Astrocyte (in vitro differentiated cells and primary cell): ENCODE measurements around the gene ME3. TPM values are rescaled to one million over a fixed set of nuclear protein-coding genes. Genes with fewer than 3 reads are reported as not detected.
A peak's percentile ranks its signal among the peaks of the same experiment; 100 is the strongest.

ENCODE experiments used
- DNase-seq: peaks from one replicate; pipeline ENCODE4 v3.0.0-alpha.2; 2010; ENCODE audit warnings: low read depth
- FAIRE-seq: peaks from 2 replicates; lab custom pipeline; 2011; peaks lifted over from hg19 to GRCh38; lab: Jason Lieb, UNC
- H2AFZ ChIP-seq: 2 replicates; pipeline ENCODE4 v1.6.0; 2012; ENCODE audit warnings: low read depth, low read length, inconsistent platforms
- H3K27ac ChIP-seq: 2 replicates; pipeline ENCODE4 v1.5.1; 2011; ENCODE audit warnings: low read depth, low read length, inconsistent platforms
- H3K27me3 ChIP-seq: 2 replicates; pipeline ENCODE4 v1.6.0; 2011; ENCODE audit warnings: low read length, inconsistent platforms; ENCODE audit not compliant: insufficient read depth
- H3K36me3 ChIP-seq: 2 replicates; pipeline ENCODE4 v1.5.1; 2011; ENCODE audit warnings: low read length, inconsistent platforms; ENCODE audit not compliant: insufficient read depth
- H3K4me1 ChIP-seq: 2 replicates; pipeline ENCODE4 v1.5.1; 2011; ENCODE audit warnings: low read length, inconsistent platforms; ENCODE audit not compliant: insufficient read depth
- H3K4me2 ChIP-seq: 2 replicates; pipeline ENCODE4 v1.6.0; 2012; ENCODE audit warnings: low read length, inconsistent platforms
- H3K4me3 ChIP-seq: 2 replicates; pipeline ENCODE4 v1.5.1; 2011; ENCODE audit warnings: low read depth, mild to moderate bottlenecking, low read length, inconsistent platforms; ENCODE audit not compliant: insufficient read depth
- H3K79me2 ChIP-seq: 2 replicates; pipeline ENCODE4 v1.6.0; 2012; ENCODE audit warnings: mild to moderate bottlenecking, low read length, inconsistent platforms; ENCODE audit not compliant: insufficient read depth
- H3K9ac ChIP-seq: 2 replicates; pipeline ENCODE4 v1.6.0; 2012; ENCODE audit warnings: mild to moderate bottlenecking, low read length, inconsistent platforms
- H3K9me3 ChIP-seq: 2 replicates; pipeline ENCODE4 v1.5.1; 2012; ENCODE audit warnings: low read depth, mild to moderate bottlenecking, low read length, inconsistent platforms; ENCODE audit not compliant: insufficient read depth
- H4K20me1 ChIP-seq: 2 replicates; pipeline ENCODE4 v1.6.0; 2012; ENCODE audit warnings: low read length, inconsistent platforms; ENCODE audit not compliant: insufficient read depth
- H3K27ac Mint-ChIP-seq: one replicate; pipeline ENCODE4 v1.8.0; 2021; ENCODE audit warnings: mild to moderate bottlenecking, mixed read lengths; ENCODE audit not compliant: unreplicated experiment
- H3K27me3 Mint-ChIP-seq: one replicate; pipeline ENCODE4 v1.8.0; 2021; ENCODE audit warnings: low read depth, mixed read lengths; ENCODE audit not compliant: unreplicated experiment
- H3K36me3 Mint-ChIP-seq: one replicate; pipeline ENCODE4 v1.8.0; 2021; ENCODE audit warnings: low read depth, mixed read lengths; ENCODE audit not compliant: unreplicated experiment
- H3K4me1 Mint-ChIP-seq: one replicate; pipeline ENCODE4 v1.8.0; 2021; ENCODE audit warnings: low read depth, mixed read lengths; ENCODE audit not compliant: unreplicated experiment
- H3K4me3 Mint-ChIP-seq: one replicate; pipeline ENCODE4 v1.8.0; 2021; ENCODE audit warnings: mild to moderate bottlenecking, moderate library complexity, mixed read lengths; ENCODE audit not compliant: unreplicated experiment
- H3K9me3 Mint-ChIP-seq: one replicate; pipeline ENCODE4 v1.8.0; 2021; ENCODE audit warnings: mild to moderate bottlenecking, mixed read lengths; ENCODE audit not compliant: unreplicated experiment
- CTCF ChIP-seq: IDR thresholded peaks from 2 replicates; pipeline ENCODE4 v1.5.1; 2011; ENCODE audit warnings: low read depth, mild to moderate bottlenecking, inconsistent platforms, low read length, moderate library complexity; ENCODE audit not compliant: insufficient read depth
- EZH2 ChIP-seq: IDR thresholded peaks from 2 replicates; pipeline ENCODE4 v1.6.1; 2012; ENCODE audit warnings: mild to moderate bottlenecking, low read length, inconsistent platforms; ENCODE audit not compliant: insufficient read depth
- total RNA-seq: library from RNA; stranded (reverse); gene quantifications from 2 replicates; pipeline ENCODE4 v1.2.1, GENCODE V29; 2021

Gene ME3
- total RNA-seq, 1 donor from 2014 or later: 28.6 TPM

- DNase-seq (peak; percentile 95), FAIRE-seq (peak; percentile 94)
- Histone ChIP-seq H3K27me3 (no peaks in the 10 kb centered on the region), H2AFZ (no peak overlapping the region), H4K20me1 (no peaks in the 10 kb centered on the region), H3K4me3 (no peak overlapping the region), H3K9me3 (no peaks in the 10 kb centered on the region), H3K9ac (peak overlapping the region; percentile 59), H3K27ac (peak overlapping the region; percentile 78), H3K4me1 (peaks cover 46% of the 10 kb centered on the region), H3K36me3 (no peaks in the 10 kb centered on the region), H3K79me2 (no peaks in the 10 kb centered on the region), H3K4me2 (peak overlapping the region; percentile 40)
- peak overlapping the region; percentile 64 for H3K27ac Mint-ChIP-seq
- peaks cover 2% of the 10 kb centered on the region for H3K36me3 Mint-ChIP-seq
- no peak overlapping the region for H3K4me3 Mint-ChIP-seq
- peaks cover 61% of the 10 kb centered on the region for H3K4me1 Mint-ChIP-seq
- no peak for TF ChIP-seq EZH2
- no peak for TF ChIP-seq CTCF
- H3K9me3 Mint-ChIP-seq: no peaks in the 10 kb centered on the region
- H3K27me3 Mint-ChIP-seq: no peaks in the 10 kb centered on the region
These were observed 153.1 kb downstream of the ME3 start for GRCh38 chr11:86519064-86519911.

GRCh38 chr11:86518211-86518610 is 154.2 kb downstream of the ME3 start:
- Histone ChIP-seq H3K9ac (peak overlapping the region; percentile 11), H3K4me1 (peaks cover 38% of the 10 kb centered on the region), H3K27ac (peak overlapping the region; percentile 78), H3K4me2 (peak overlapping the region; percentile 40), H3K36me3 (no peaks in the 10 kb centered on the region), H2AFZ (no peak overlapping the region), H3K79me2 (no peaks in the 10 kb centered on the region), H4K20me1 (no peaks in the 10 kb centered on the region), H3K9me3 (no peaks in the 10 kb centered on the region), H3K27me3 (no peaks in the 10 kb centered on the region), H3K4me3 (no peak overlapping the region)
- no peak for DNase-seq
- H3K27me3 Mint-ChIP-seq: no peaks in the 10 kb centered on the region
- H3K9me3 Mint-ChIP-seq: no peaks in the 10 kb centered on the region
- FAIRE-seq: no peak
- H3K4me1 Mint-ChIP-seq: peaks cover 54% of the 10 kb centered on the region
- peaks cover 2% of the 10 kb centered on the region for H3K36me3 Mint-ChIP-seq
- no peak overlapping the region for H3K4me3 Mint-ChIP-seq
- TF ChIP-seq CTCF (no peak), EZH2 (no peak)
- H3K27ac Mint-ChIP-seq: peak overlapping the region; percentile 64

GRCh38 chr11:86517557-86517956 is 154.9 kb downstream of the ME3 start:
- H3K36me3 Mint-ChIP-seq: peaks cover 2% of the 10 kb centered on the region
- H3K27ac ChIP-seq: no peak overlapping the region
- no peak for FAIRE-seq
- H2AFZ ChIP-seq: no peak overlapping the region
- no peak overlapping the region for H3K9ac ChIP-seq
- H3K4me3 Mint-ChIP-seq: peak overlapping the region; percentile 57
- peaks cover 36% of the 10 kb centered on the region for H3K4me1 ChIP-seq
- TF ChIP-seq CTCF (no peak), EZH2 (no peak)
- no peaks in the 10 kb centered on the region for H3K36me3 ChIP-seq
- no peak overlapping the region for H3K4me2 ChIP-seq
- H4K20me1 ChIP-seq: no peaks in the 10 kb centered on the region
- no peak for DNase-seq
- no peaks in the 10 kb centered on the region for H3K9me3 Mint-ChIP-seq
- H3K27me3 Mint-ChIP-seq: no peaks in the 10 kb centered on the region
- no peak overlapping the region for H3K4me3 ChIP-seq
- peak overlapping the region; percentile 81 for H3K27ac Mint-ChIP-seq
- H3K4me1 Mint-ChIP-seq: peaks cover 51% of the 10 kb centered on the region
- H3K79me2 ChIP-seq: no peaks in the 10 kb centered on the region
- H3K9me3 ChIP-seq: no peaks in the 10 kb centered on the region
- H3K27me3 ChIP-seq: no peaks in the 10 kb centered on the region
